Amniotic epithelial cell (primary cell): ENCODE results near the gene NTN3.

Source experiments
- DNase-seq: peaks from one replicate; pipeline ENCODE4 v3.0.0-alpha.2; 2010; ENCODE audit warnings: low read depth

Gene NTN3

DNA sequence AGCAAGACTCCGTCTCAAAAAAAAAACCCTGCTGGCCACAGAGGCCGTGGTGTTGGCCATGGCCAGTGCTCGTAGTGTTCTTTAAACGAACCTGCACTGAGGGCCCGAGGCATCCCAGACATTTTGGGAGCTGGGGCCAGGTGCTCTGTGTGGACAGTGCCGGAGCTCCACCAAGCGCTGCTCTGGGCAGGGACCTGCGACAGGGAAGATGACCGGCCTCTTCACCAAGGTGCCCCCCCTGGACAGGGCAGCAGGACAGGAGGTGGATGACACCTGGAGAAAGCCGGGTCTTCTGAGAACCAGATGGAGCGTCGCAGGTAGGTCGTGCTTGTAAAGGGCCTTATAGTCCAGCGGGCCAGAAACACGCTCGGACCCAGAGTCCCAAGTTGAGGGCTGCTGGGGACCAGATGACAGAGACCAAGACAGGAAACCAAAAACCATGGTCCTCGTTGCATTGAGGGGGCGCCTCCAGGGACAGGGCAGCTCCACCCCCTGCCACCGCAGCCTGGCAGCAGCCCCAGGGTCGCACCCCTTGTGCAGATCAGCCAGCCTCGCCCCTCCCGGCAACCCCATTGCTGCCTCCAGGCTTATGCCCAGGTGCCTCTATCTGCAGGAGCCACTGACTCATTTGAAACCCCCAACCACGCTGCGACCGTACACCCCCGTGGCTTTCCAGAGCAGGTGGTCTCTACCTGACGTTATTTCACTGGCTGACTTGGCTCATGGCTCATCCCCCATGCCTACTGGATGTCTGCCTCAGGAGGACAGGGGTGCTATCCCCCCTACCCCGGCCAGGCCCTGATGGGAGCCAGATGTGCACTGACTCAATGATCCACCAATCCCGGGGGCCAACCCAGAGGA lies 4.2 kb upstream of the NTN3 start:
- DNase-seq: no peak

DNA sequence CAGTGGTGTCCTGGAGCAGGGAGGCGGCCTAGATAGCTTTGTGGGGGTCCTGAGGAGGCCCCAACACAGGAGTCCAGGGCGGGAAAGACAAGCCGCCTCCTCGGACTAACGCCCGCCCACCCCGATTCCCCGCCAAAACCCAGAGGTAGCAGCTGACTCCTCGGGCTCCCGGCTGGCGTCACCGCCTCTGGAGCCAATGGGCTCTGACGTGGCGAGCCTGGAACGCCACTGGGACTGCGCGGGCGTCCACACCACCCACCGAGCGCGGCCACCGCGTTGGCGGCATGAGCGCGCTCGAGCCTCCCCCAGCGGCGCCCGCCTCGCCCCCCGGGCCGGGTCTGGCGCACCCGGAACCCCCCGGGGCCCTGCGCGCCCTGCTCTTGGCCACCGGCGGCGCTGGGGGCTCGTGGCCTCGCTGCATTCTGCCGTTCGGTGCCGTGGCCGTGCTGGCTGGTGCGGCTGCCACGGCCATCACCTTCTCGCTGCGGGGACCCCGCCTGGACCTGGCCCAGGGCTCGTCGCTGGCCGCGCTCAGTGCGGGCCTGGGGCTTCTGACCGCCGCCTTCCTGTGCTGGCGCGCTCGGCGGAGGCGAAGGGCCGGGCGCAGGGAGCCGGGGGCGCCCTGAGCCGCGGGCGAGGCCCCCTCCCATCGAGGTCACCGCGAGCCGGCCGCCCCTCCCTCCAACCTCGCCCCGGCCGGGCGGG lies 3.4 kb upstream of the NTN3 start:
- no peak for DNase-seq

DNA sequence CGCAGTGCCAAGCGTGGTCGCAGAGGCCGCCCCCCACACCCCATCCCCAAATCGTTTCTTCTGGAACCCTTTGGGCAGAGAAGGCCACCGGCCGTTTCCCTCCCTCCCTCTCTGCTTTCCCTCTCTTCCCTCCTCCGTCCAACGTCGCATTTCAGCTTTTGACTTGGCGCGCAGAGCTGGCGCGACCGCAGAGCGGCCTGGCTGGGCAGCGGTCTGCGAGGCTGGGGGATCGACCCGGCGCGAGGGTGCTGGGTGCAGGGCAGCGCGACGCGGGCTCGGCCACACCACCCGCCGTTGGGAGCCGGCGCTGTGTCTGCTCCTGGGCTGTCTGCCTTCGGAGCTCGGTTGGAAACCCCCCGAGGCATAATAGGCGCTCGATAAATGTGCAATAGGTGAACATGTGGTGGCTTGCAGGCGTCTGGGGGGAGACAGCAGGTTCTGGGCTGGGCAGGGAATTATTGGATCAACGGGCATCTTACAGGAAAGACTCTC lies 2.8 kb upstream of the NTN3 start:
- DNase-seq: no peak

DNA sequence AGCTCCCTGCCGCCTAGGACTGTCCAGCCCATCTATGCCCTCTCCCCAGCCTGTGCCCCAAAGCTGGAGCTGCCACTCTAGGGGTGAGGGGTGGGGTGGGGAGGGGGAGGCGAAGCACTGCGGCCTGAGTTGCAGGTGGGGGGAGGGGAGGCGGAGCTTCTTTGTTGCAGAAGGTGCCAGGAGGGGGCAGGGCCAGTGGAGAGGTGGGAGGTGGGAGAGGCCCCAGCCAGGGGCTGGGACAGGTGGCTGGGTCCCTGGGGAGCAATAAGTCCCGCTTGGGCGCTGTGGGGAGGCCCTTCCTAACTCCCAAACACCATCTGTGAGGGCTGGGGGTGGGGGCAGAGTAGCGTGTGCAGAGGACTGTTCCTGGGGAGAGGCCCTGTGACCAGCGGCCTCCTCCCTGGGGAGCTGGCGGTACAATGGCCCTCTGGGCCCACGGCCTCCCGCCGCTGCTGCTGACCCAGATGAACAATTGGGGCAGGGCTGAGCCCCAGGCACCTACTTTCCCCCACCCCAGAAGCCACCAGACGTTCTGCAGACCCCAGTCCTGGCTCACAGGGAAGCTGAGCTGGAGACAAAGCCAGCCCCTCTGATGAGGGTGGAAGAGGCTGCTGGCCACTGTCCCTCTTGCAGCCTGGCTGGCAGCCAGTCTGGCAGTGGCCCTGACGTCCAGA lies 2.2 kb upstream of the NTN3 start:
- DNase-seq: no peak

- no peak for DNase-seq
Observed at GRCh38 chr16:2469399-2470233, 1.5 kb upstream of the NTN3 start.

- DNase-seq: no peak
Observed at GRCh38 chr16:2470234-2470601, 879 bp upstream of the NTN3 start.

- DNase-seq: no peak
Observed at GRCh38 chr16:2470603-2471015, 488 bp upstream of the NTN3 start.

- DNase-seq: no peak
Observed at GRCh38 chr16:2471653-2472487, 773 bp downstream of the NTN3 start.

DNA sequence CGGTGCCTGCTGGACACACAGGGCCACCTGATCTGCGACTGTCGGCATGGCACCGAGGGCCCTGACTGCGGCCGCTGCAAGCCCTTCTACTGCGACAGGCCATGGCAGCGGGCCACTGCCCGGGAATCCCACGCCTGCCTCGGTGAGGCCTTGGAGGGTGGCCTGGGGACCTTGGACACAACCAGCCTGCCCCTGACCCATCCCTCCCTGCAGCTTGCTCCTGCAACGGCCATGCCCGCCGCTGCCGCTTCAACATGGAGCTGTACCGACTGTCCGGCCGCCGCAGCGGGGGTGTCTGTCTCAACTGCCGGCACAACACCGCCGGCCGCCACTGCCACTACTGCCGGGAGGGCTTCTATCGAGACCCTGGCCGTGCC lies 1.4 kb downstream of the NTN3 start:
- no peak for DNase-seq

- DNase-seq: no peak
Observed at GRCh38 chr16:2472885-2473445, 1.9 kb downstream of the NTN3 start.

DNA sequence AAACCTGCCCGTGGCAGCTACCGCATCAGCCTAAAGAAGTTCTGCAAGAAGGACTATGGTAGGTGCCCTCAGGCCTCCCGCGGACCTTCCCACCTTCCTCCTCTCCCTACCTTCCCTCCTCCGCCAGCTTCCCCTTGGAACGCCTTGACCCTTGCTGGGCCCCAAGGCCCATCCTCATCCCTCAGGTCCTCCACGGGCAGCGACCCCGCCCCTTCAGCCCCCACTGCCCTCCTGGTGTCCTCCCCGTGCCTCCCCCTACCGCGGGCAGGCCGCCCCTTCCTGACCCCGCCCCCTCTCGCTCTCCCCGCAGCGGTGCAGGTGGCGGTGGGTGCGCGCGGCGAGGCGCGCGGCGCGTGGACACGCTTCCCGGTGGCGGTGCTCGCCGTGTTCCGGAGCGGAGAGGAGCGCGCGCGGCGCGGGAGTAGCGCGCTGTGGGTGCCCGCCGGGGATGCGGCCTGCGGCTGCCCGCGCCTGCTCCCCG lies 2.4 kb downstream of the NTN3 start:
- no peak for DNase-seq

GRCh38 chr16:2473999-2474876 lies 3.1 kb downstream of the NTN3 start:
- no peak for DNase-seq

DNA sequence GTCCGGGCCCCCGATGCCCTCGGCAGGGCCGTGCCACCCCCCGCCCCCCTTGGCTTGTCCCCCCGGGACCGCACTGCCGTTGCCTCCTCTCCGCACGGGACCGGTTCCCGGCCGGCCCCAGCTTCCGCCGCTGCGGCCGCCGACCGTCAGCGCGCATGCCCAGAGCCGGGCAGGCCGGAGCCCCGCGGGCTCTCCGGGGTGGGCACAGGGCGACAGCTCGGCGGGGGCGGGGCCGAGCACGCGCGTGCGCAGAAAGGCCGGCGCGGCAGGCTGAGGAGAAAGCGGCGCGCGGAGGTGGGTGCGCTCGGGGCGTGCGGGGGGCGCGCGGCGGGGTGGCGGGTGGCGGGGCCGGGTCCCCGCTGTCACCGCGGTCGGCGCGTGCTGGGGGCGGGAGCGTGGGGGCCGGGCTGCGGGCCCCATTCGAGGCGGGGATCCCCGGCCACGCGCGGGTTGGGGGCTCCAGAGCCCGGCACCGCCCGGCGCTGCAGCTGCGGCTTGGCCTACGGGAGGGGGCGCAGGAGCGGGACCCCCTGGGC lies 3.8 kb downstream of the NTN3 start, which contains the start of gene TBC1D24:
TBC1D24 (plus strand) TSS at position 251 of the 536 bp plus-strand sequence. CDS start 21,022 bp downstream, outside the sequence.
- peak; percentile 53 for DNase-seq

- DNase-seq: no peak
Observed at GRCh38 chr16:2475413-2476344, 4.6 kb downstream of the NTN3 start.

DNA sequence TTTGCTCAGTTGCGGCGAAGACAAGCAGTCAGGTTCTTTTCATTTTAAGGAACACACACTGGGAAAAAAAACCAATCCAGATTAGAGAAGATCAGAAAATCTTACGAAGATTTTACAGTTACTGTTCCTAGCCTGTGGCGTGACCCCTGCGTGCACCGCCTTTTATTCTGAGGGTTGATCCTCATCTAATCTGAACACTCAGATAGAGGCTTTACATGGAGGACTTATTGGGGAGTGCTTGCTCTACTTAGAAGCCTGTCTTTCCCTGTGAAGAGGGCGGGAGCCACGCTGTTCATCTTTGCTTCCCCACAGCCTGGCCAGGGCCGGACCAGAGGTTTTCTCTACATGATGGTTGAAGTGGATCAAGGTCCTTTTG lies 5.2 kb downstream of the NTN3 start:
- no peak for DNase-seq

DNA sequence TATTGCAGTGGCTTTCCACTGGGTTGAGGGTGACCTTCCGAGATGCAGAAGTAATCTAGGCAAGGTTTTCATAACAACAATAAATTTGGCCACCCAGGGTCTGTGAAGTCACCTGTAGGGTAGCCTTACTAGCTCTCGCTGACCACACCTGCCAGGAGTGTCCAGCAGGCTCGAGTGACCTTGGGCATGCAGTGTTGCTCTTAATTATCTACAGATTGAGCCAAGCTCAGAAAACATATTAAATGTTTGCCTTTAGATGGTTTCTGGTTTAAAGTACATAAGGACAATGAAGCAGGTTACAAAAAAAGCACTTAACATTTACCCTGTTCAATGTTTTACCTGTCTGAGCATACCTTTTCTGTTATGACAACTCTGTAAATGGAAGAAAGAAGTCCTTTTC lies 5.6 kb downstream of the NTN3 start:
- no peak for DNase-seq

DNA sequence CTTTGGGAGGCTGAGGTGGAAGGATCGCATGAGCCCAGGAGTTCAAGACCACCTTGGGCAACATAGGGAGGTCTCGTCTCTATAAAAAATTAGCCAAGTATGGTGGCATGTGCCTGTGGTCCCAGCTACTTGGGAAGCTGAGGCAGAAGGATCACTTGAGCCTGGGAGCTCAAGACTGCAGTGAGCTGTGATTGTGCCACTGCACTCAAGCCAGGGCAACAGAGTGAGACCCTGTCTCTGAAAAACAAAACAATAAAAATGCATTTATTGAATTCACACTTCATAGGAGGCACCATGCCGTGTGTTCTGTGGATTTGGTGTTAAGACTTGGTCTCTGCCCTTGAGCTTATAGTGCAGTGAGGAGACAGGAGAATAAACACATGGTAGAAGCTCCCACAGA lies 6.2 kb downstream of the NTN3 start:
- no peak for DNase-seq

DNA sequence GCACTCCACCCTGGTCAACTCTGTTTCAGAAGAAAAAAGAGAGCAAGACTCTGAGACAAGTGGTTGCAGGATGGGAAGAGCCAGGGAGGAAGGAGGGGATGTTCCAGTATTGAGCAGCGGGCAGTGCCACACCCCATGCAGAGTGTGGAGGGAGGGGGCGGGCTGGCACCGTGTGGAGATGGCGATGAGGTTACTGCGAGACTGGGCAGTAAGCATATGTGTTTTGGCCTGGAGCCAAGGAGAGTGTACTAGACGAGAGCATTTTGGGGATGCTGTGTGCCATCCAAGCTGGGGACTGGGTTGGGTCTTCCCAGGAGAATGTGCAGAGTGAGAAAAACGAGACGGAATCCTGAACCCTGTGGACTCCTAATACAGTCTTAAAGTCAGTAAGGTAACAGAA lies 7.2 kb downstream of the NTN3 start:
- no peak for DNase-seq
